Hippocampal formation (tissue), 2 donors: Measurements from ENCODE around the gene KIRREL3.

Experiments
- DNase-seq, 2 donors: peaks; one replicate each; lab custom pipeline; 2025; lab: John Stamatoyannopoulos, UW

The KIRREL3 gene

GRCh38 chr11:126997196-126997595, 3.4 kb downstream of the KIRREL3 start:
- DNase-seq = no peak

- no peak for DNase-seq
These were observed 4.3 kb downstream of the KIRREL3 start for GRCh38 chr11:126996036-126996804.

GRCh38 chr11:126993599-126993998, 7.0 kb downstream of the KIRREL3 start:
- DNase-seq = no peak

GRCh38 chr11:126992804-126993111, 7.8 kb downstream of the KIRREL3 start:
- DNase-seq = no peak

- DNase-seq = no peak
These were observed 8.3 kb downstream of the KIRREL3 start for GRCh38 chr11:126992065-126992803.

GRCh38 chr11:126991596-126991995, 9.0 kb downstream of the KIRREL3 start:
- no peak for DNase-seq

- DNase-seq = no peak
These were observed 9.7 kb downstream of the KIRREL3 start for GRCh38 chr11:126990716-126991480.

GRCh38 chr11:126989942-126990715, 10.4 kb downstream of the KIRREL3 start:
- DNase-seq = peak; percentile 73 to 75

- DNase-seq = no peak
These were observed 11.9 kb downstream of the KIRREL3 start for GRCh38 chr11:126988655-126989054.

- DNase-seq = no peak
These were observed 18.9 kb downstream of the KIRREL3 start for GRCh38 chr11:126981635-126982034.

GRCh38 chr11:126978911-126979310, 21.7 kb downstream of the KIRREL3 start:
- peak in 1 of 2 donors; percentile 95 for DNase-seq

- DNase-seq = no peak
These were observed 22.4 kb downstream of the KIRREL3 start for GRCh38 chr11:126978165-126978564.

GRCh38 chr11:126973051-126973450, 27.5 kb downstream of the KIRREL3 start:
- no peak for DNase-seq

GRCh38 chr11:126971305-126971704, 29.3 kb downstream of the KIRREL3 start:
- DNase-seq = no peak

- DNase-seq = peak; percentile 17 to 75
These were observed 30.6 kb downstream of the KIRREL3 start for GRCh38 chr11:126969865-126970479.

- DNase-seq = no peak
These were observed 31.7 kb downstream of the KIRREL3 start for GRCh38 chr11:126968915-126969314.

- no peak for DNase-seq
These were observed 35.2 kb downstream of the KIRREL3 start for GRCh38 chr11:126965331-126965730.

GRCh38 chr11:126963603-126964363, 36.8 kb downstream of the KIRREL3 start:
- no peak for DNase-seq

- no peak for DNase-seq
These were observed 37.5 kb downstream of the KIRREL3 start for GRCh38 chr11:126963115-126963514.

- DNase-seq = no peak
These were observed 40.9 kb downstream of the KIRREL3 start for GRCh38 chr11:126959700-126960099.

GRCh38 chr11:126956635-126957034, 43.9 kb downstream of the KIRREL3 start:
- DNase-seq = no peak
